DOHH2 (cell line): ENCODE measurements around the gene PROK1.

Source experiments
- H3F3A ChIP-seq: fragments of 200-600 bp; sonication (generic), shearing (Covaris generic); 2 replicates; pipeline ENCODE4 v1.6.0; 2016; ENCODE audit warnings: antibody characterized with exemption, mild to moderate bottlenecking; ENCODE audit not compliant: control insufficient read depth, insufficient read depth
- H3K27ac ChIP-seq: fragments of 200-600 bp; sonication (generic); 2 replicates; pipeline ENCODE4 v1.5.1; 2014; ENCODE audit warnings: low read depth, mild to moderate bottlenecking, low read length, moderate library complexity
- H3K27me3 ChIP-seq: fragments of 200-600 bp; sonication (generic); 2 replicates; pipeline ENCODE4 v1.6.1; 2014; ENCODE audit warnings: mild to moderate bottlenecking, low read length, mixed read lengths; ENCODE audit not compliant: control insufficient read depth
- H3K36me3 ChIP-seq: fragments of 200-600 bp; sonication (generic); 2 replicates; pipeline ENCODE4 v1.6.1; 2014; ENCODE audit warnings: mild to moderate bottlenecking, low read length, moderate library complexity, mixed read lengths; ENCODE audit not compliant: control insufficient read depth
- H3K4me1 ChIP-seq: fragments of 200-600 bp; sonication (generic); 2 replicates; pipeline ENCODE4 v1.6.1; 2014; ENCODE audit warnings: mild to moderate bottlenecking, low read length, mixed read lengths; ENCODE audit not compliant: control insufficient read depth
- H3K4me2 ChIP-seq: fragments of 200-600 bp; sonication (generic); 2 replicates; pipeline ENCODE4 v1.6.0; 2014; ENCODE audit warnings: mild to moderate bottlenecking, low read length, moderate library complexity
- H3K4me3 ChIP-seq: fragments of 200-600 bp; sonication (generic); 2 replicates; pipeline ENCODE4 v1.5.1; 2014; ENCODE audit warnings: mild to moderate bottlenecking, low read length, mixed read lengths
- H3K79me2 ChIP-seq: fragments of 200-600 bp; sonication (generic); 2 replicates; pipeline ENCODE4 v1.6.1; 2014; ENCODE audit warnings: mild to moderate bottlenecking, low read length, mixed read lengths; ENCODE audit not compliant: control insufficient read depth
- H3K9me2 ChIP-seq: fragments of 200-600 bp; sonication (generic); replicated peaks from 2 replicates; pipeline ENCODE4 v1.6.1; 2014; ENCODE audit warnings: mild to moderate bottlenecking, low read length, mixed read lengths; ENCODE audit not compliant: control insufficient read depth
- H3K9me3 ChIP-seq: fragments of 200-600 bp; sonication (generic); 2 replicates; pipeline ENCODE4 v1.6.1; 2014; ENCODE audit warnings: antibody characterized with exemption, low read length, mixed read lengths; ENCODE audit not compliant: control insufficient read depth, insufficient read depth
- H4K20me1 ChIP-seq: fragments of 200-600 bp; sonication (generic); 2 replicates; pipeline ENCODE4 v1.6.0; 2014; ENCODE audit warnings: low read depth, mild to moderate bottlenecking, antibody characterized with exemption, low read length, moderate library complexity; ENCODE audit not compliant: control insufficient read depth, insufficient read depth
- EZH2phosphoT487 ChIP-seq: fragments of 200-600 bp; sonication (generic); IDR thresholded peaks from 2 replicates; pipeline ENCODE4 v1.6.1; 2017; ENCODE audit warnings: borderline replicate concordance, mild to moderate bottlenecking, antibody characterized with exemption, low read length, moderate library complexity, mixed read lengths
- TF ChIP-seq, protein P1 (sequence below): fragments of 200-600 bp; sonication (generic); IDR thresholded peaks from one replicate; pipeline ENCODE4 v1.5.1; 2014; ENCODE audit warnings: antibody characterized with exemption, mild to moderate bottlenecking, low read depth, low read length; ENCODE audit not compliant: poor library complexity, severe bottlenecking

PROK1 gene

DNA sequence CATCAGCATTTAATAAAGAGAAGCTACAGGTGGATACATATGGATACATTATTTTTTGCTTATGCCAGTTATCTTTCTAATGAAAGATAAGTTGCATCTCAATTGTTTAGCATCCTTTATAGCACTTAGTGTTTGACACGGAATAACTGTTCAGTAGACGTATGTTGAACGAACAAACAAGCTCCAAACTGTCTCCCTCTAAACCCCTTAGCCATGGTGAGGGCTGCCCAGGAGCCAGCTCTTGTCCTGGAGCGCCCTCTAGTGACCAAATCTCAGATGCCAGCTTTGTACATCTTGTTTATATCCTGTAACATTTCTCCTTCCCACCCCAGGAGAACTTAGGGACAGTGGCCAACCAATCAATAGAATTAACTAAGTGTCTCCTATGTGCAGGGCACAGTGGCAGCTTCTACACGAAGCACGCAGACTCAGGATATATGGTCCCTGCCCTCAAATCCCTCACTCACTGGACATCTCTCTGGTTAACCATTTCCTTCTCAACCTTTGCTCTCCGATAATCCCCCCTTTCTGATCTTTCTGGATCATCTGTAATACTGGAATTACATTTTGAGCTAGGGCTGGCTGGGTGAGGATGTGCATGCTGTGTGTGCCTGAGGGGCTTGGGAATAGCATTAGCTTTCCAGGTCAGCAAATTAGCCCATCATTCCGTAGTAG is 45.1 kb downstream of the PROK1 start:
- H3K36me3 ChIP-seq: no peaks in the 10 kb centered on the region
- H4K20me1 ChIP-seq: no peaks in the 10 kb centered on the region
- H3K9me2 ChIP-seq: no peaks in the 10 kb centered on the region
- no peaks in the 10 kb centered on the region for H3K9me3 ChIP-seq
- no peaks in the 10 kb centered on the region for H3K4me1 ChIP-seq
- no peaks in the 10 kb centered on the region for H3F3A ChIP-seq
- H3K4me3 ChIP-seq: no peak overlapping the region
- no peak overlapping the region for H3K4me2 ChIP-seq
- no peak for TF ChIP-seq EZH2phosphoT487
- TF ChIP-seq, protein P1, sequence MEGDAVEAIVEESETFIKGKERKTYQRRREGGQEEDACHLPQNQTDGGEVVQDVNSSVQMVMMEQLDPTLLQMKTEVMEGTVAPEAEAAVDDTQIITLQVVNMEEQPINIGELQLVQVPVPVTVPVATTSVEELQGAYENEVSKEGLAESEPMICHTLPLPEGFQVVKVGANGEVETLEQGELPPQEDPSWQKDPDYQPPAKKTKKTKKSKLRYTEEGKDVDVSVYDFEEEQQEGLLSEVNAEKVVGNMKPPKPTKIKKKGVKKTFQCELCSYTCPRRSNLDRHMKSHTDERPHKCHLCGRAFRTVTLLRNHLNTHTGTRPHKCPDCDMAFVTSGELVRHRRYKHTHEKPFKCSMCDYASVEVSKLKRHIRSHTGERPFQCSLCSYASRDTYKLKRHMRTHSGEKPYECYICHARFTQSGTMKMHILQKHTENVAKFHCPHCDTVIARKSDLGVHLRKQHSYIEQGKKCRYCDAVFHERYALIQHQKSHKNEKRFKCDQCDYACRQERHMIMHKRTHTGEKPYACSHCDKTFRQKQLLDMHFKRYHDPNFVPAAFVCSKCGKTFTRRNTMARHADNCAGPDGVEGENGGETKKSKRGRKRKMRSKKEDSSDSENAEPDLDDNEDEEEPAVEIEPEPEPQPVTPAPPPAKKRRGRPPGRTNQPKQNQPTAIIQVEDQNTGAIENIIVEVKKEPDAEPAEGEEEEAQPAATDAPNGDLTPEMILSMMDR: peak; percentile 91
- no peak overlapping the region for H3K27ac ChIP-seq
- H3K27me3 ChIP-seq: no peaks in the 10 kb centered on the region; the same call in 1 of the 2 replicates
- H3K79me2 ChIP-seq: no peaks in the 10 kb centered on the region

DNA sequence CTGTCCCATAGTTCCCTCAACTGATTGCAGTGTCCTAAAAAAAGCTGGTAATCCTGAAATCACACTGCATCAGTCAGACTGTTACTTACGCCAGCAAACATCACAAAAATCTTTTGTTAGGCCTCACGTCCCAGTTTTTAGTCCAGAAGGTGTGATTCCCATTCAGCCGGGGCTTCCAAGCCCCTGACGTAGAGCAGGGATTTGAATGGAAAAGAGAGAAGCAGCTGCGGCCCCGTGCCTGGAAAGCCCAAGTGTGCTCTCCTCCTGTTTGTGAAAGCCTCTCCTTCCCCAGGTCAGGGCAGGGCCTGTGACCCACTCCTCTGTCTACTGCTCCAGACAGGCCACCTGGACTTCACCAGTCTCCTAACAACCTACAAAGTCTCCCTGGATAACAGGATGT is 47.3 kb downstream of the PROK1 start:
- Histone ChIP-seq H3K79me2 (no peaks in the 10 kb centered on the region), H3K36me3 (no peaks in the 10 kb centered on the region), H3K9me2 (no peaks in the 10 kb centered on the region), H3K4me3 (no peak overlapping the region), H3K27ac (no peak overlapping the region), H3F3A (no peaks in the 10 kb centered on the region), H3K4me2 (no peak overlapping the region), H3K9me3 (no peaks in the 10 kb centered on the region), H3K4me1 (peaks cover 8% of the 10 kb centered on the region), H4K20me1 (no peaks in the 10 kb centered on the region), H3K27me3 (peaks cover 2% of the 10 kb centered on the region)
- no peak for TF ChIP-seq EZH2phosphoT487
- TF ChIP-seq, protein P1: no peak

DNA sequence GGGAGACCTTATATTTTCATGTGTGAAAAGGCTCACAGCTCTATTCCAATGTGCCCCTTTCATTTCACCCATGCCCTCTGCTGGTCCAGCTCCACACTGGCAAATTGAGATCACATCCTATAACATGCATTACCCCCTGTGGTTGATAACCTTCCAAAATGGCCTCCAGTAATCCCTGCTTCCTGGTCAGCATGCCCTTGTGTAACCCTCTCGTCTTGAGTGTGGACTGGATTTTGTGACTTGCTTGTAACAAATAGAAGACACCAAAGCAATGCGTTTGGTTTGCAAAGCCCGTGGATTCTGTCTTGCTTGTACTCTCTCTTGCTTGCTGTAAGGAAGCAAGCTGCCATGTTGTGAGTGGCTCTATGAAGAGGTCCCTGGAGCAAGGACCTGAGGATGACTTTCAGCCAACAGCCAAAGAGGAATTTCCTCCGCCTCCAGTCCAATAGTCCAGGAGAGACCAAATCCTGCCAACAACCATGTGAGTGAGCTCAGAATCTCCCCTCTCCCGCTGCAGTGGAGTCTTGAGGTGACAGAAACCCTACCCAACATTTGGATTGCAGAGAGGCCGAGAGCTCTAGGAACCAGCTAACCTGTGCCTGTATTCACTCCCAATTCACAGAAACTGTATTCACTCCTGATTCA is 50.7 kb downstream of the PROK1 start:
- no peak overlapping the region for H3K4me3 ChIP-seq
- no peaks in the 10 kb centered on the region for H3F3A ChIP-seq
- no peak for TF ChIP-seq EZH2phosphoT487
- TF ChIP-seq, protein P1: no peak
- H4K20me1 ChIP-seq: no peaks in the 10 kb centered on the region
- no peak overlapping the region for H3K27ac ChIP-seq
- no peaks in the 10 kb centered on the region for H3K9me3 ChIP-seq
- no peaks in the 10 kb centered on the region for H3K36me3 ChIP-seq
- H3K79me2 ChIP-seq: no peaks in the 10 kb centered on the region
- H3K4me2 ChIP-seq: no peak overlapping the region
- H3K4me1 ChIP-seq: peaks cover 8% of the 10 kb centered on the region
- no peaks in the 10 kb centered on the region for H3K9me2 ChIP-seq
- peaks cover 6% of the 10 kb centered on the region for H3K27me3 ChIP-seq
